Spleen (tissue), 7 donors: Measurements from ENCODE around the gene SH3BGR.

Experiments used
- CTCF ChIP-seq, 11 experiments: fragments of 200-600 bp in 7 of 11; fragments of 450-650 bp in 4 of 11; sonication (generic) in 4 of 11; IDR thresholded peaks in 8 of 11; conservative IDR thresholded peaks in 3 of 11; 1 replicate in 7 of 11; 2 replicates in 4 of 11; pipeline versions ENCODE4 v1.4.0 to v1.8.0; 2016 to 2021; ENCODE audit warnings: antibody characterized with exemption in 11 of 11, inconsistent platforms in 4 of 11, mild to moderate bottlenecking in 1 of 11
- POLR2A ChIP-seq, 3 donors: fragments of 450-650 bp; IDR thresholded peaks; one replicate each; pipeline ENCODE4 v1.5.1; 2017; ENCODE audit warnings: antibody characterized with exemption in 3 of 3, mild to moderate bottlenecking in 1 of 3
- POLR2AphosphoS5 ChIP-seq, 3 donors: sonication (generic); formaldehyde crosslinking; IDR thresholded peaks; one replicate each; pipeline ENCODE4 v1.5.1; 2017; ENCODE audit warnings: antibody characterized with exemption in 3 of 3
- donor health status: DM: no; HTN: no; CAD: no; lungs with moderate emphysema.
- donor health status: DM: no; HTN: no; CAD: no.
- donor health status: DM: no; HTN: no; CAD: no.

- TF ChIP-seq CTCF (IDR thresholded peaks at IDR 0.05 in 8 of 11, conservative IDR thresholded peaks at IDR 0.05 in 3 of 11) (no peak), POLR2A (IDR thresholded peaks at IDR 0.05) (no peak), POLR2AphosphoS5 (IDR thresholded peaks at IDR 0.05) (no peak)
Measured at GRCh38 chr21:39472786-39473185, 21.0 kb downstream of the SH3BGR start.
